Heart right ventricle (tissue), 16 donors: ENCODE results near the gene FAM43B. TPM values are rescaled to one million over a fixed set of nuclear protein-coding genes. Genes with fewer than 3 reads are reported as not detected.

Experiments
- ATAC-seq, 8 donors: fragments of 200-7000 bp; cut with Tn5 transposase; one replicate each; pipeline ENCODE4 v1.9.1; 2020; ENCODE audit warnings: mild to moderate bottlenecking in 8 of 8, moderate library complexity in 8 of 8, moderate number of reproducible peaks in 1 of 8
- DNase-seq, 2 donors: peaks; one replicate each; pipeline ENCODE4 v3.0.0-alpha.2; 2020
- H3K27ac ChIP-seq, 10 donors: fragments of 200-600 bp; sonication (generic) in 2 of 10; one replicate each; pipeline versions ENCODE4 v1.5.0 to v1.8.0; 2020 to 2022; ENCODE audit warnings: mild to moderate bottlenecking in 3 of 10
- H3K27me3 ChIP-seq, 7 donors: fragments of 200-600 bp; one replicate each; pipeline ENCODE4 v1.8.0; 2021 to 2022; ENCODE audit warnings: mild to moderate bottlenecking in 2 of 7
- H3K36me3 ChIP-seq, 9 donors: fragments of 200-600 bp; sonication (generic) in 1 of 9; one replicate each; pipeline versions ENCODE4 v1.5.0 to v1.8.0; 2020 to 2022; ENCODE audit warnings: mild to moderate bottlenecking in 2 of 9
- H3K4me1 ChIP-seq, 9 donors: fragments of 200-600 bp; sonication (generic) in 1 of 9; one replicate each; pipeline versions ENCODE4 v1.5.0 to v1.8.0; 2020 to 2022; ENCODE audit warnings: mild to moderate bottlenecking in 4 of 9
- H3K4me3 ChIP-seq, 10 donors: fragments of 200-600 bp; sonication (generic) in 2 of 10; one replicate each; pipeline versions ENCODE4 v1.5.0 to v1.8.0; 2020 to 2022; ENCODE audit warnings: mild to moderate bottlenecking in 7 of 10, moderate library complexity in 2 of 10
- H3K9me3 ChIP-seq, 11 donors: fragments of 200-600 bp in 10 of 11; sonication (generic) in 2 of 11; one replicate each; pipeline versions ENCODE4 v1.5.0 to v1.8.0; 2013 to 2022; ENCODE audit warnings: mild to moderate bottlenecking in 2 of 11, control low read depth in 1 of 11, moderate library complexity in 1 of 11
- CTCF ChIP-seq, 9 donors: fragments of 200-600 bp; sonication (generic) in 2 of 9; IDR thresholded peaks; one replicate each; pipeline versions ENCODE4 v1.5.0 to v1.8.0; 2021 to 2022; ENCODE audit warnings: antibody characterized with exemption in 9 of 9, mild to moderate bottlenecking in 5 of 9, moderate library complexity in 1 of 9
- WGBS, 2 donors: extraction: QIAGEN DNeasy Blood & Tissue Kit; methylation state at CpG; one replicate each; pipeline ENCODE4 v1.1.7; 2013; ENCODE audit warnings: inconsistent platforms in 1 of 2; 5-methylcytosine and 5-hydroxymethylcytosine counted together
- intact Hi-C, 10 donors: fragments of 100-400 bp; cut with DNase I; formaldehyde crosslinking; loops; one replicate each; pipeline versions ENCODE4 v1.11.1 to v1.14.2; 2022
- polyA plus RNA-seq, 2 donors: library from polyadenylated mRNA; stranded (reverse); fragments of 200-250 nt; gene quantifications; one replicate each; pipeline ENCODE4 v1.2.3, GENCODE V29; 2013
- total RNA-seq, 10 donors: library from RNA; stranded (reverse); fragmentation: NEBNext Ultra II Directional in 3 of 10; extraction: Animal tissue kit (Norgen Biotek cat#: 25700) in 3 of 10; gene quantifications; one replicate each; pipeline versions ENCODE4 v1.2.1 to v1.2.4, GENCODE V29; 2021 to 2023
- donor health status: Arrhythmogenic right ventricular cardiomyopathy.
- donor health status: ischemic (EF 13 %, LVEDD 7.1; RV severe dilation, severe dysfunction).
- donor health status: healthy with polysubstance abuse.
- donor health status: DM: no; HTN: yes; CAD: no.
- donor health status: DM: no; HTN: no; CAD: no.
- donor health status: ischemic (EF 25% LVEDD 6.9; RV normal size, moderate dysfunction).
- donor health status: ischemic (EF 25% LVEDD 5.7; RV mildly dilated, moderate dysfunction).
- donor health status: healthy.
- donor health status: DM: yes; HTN: yes; CAD: no.
- donor health status: Ischemic cardiomyopathy.
- donor health status: ischemic (EF 35%, LVEDD 5.7; RV mildly dilated, moderate dysfunction).
- donor health status: nonischemic (EF 11% LVEDD 7.7; RV severe dilation, severe dysfunction).
- donor health status: DM: yes; HTN: yes; CAD: no.
- donor health status: PGD.
- donor health status: ischemic (EF 29% LVEDD 5.4; RV normal size, mild dysfunction).
- donor health status: nonischemic (EF 23%, LVEDD 6.1; RV moderate dilation, normal function).

The FAM43B gene
- total and polyA plus RNA-seq, 12 donors, result 1.0 to 16.3 (median 2.3) TPM

DNA sequence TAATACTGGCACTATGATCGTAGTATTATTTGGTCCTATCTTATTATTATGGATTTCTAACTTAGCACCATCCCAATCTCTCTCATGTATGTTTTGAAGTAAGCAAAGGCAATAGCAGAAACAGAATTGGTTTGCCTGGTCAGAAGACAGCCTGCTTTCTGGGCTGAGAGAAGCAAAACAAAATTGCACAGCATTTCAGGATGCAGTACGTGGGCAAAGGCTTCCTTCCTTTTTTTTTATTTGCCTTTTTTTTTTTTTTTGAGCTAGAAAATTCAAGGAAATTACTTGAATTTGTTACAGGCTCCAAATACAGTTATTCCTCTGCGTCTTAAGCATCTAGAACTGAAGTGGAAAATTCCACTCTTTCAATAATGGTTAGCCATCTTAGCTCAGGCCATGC lies 45.3 kb downstream of the FAM43B start:
- peaks cover 0 to 31% (median 4%) of the 10 kb centered on the region in 9 donors for H3K4me1 ChIP-seq
- intact Hi-C loops, result no loop called here

GRCh38 chr1:20600156-20600555 lies 47.8 kb downstream of the FAM43B start:
- no peak overlapping the region for H3K4me3 ChIP-seq
- no peaks in the 10 kb centered on the region for H3K36me3 ChIP-seq
- H3K27ac ChIP-seq, result peak overlapping the region in 1 of 10 donors; percentile 31
- peaks cover 0 to 46% (median 4%) of the 10 kb centered on the region in 9 donors for H3K4me1 ChIP-seq
- intact Hi-C loops, result no loop called here
- WGBS, 2 donors, result 83 to 87% methylated on average over 5 of the region's 5 CpGs
- no peaks in the 10 kb centered on the region for H3K27me3 ChIP-seq
- ATAC-seq, result no peak
- no peak for TF ChIP-seq CTCF (IDR thresholded peaks at IDR 0.05)
- no peak for DNase-seq
- peaks cover 0 to 4% (median 0%) of the 10 kb centered on the region in 11 donors for H3K9me3 ChIP-seq

More for the DNA sequence above, 45.3 kb downstream of the FAM43B start:
- no peak for DNase-seq
- peak overlapping the region in 1 of 10 donors; percentile 9 for H3K4me3 ChIP-seq
- no peak for TF ChIP-seq CTCF (IDR thresholded peaks at IDR 0.05)
- 62 to 69% methylated on average over 3 of the region's 3 CpGs for WGBS, 2 donors
- no peaks in the 10 kb centered on the region for H3K9me3 ChIP-seq
- H3K36me3 ChIP-seq, result no peaks in the 10 kb centered on the region
- H3K27me3 ChIP-seq, result peaks cover 0 to 8% (median 0%) of the 10 kb centered on the region in 7 donors
- ATAC-seq, result peak in 3 of 8 donors; percentile 42 to 50 (median 46)
- H3K27ac ChIP-seq, result peak overlapping the region in 7 of 10 donors; percentile 16 to 85 (median 52)

DNA sequence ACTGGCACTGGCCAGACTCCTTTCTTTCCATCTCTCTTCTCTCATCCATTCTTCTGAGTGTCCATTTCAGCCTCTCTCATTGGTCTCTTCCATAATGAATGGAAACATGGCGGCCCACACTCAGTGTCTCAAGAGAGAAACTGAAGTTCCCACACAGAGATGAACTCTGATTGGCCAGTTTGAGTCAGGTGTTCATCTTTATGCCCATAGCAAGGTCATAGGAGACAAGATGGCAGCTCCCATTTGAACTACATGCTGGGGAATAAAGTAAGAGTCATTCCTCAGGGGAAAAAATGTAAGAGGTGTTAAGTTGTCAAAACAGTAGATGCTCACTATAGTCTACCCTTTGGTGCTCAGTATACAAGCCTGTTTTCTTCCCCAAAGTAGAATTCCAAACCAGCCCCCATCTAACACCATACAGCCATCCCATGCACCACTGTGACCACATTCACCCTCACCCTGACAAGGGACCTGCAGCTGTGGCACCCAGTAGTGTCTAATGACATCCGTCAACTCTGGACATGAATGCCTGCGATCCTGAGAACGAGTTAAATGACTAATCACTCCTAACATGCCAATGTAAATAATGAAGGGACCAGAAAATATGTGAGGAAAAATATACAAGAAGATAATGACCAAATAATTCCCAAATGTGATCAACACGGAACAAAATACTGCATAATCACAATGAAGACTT lies 48.9 kb downstream of the FAM43B start:
- Histone ChIP-seq H3K27ac (no peak overlapping the region), H3K36me3 (no peaks in the 10 kb centered on the region), H3K27me3 (no peaks in the 10 kb centered on the region), H3K4me3 (no peak overlapping the region), H3K4me1 (peaks cover 0 to 43% (median 4%) of the 10 kb centered on the region in 9 donors), H3K9me3 (peaks cover 0 to 4% (median 0%) of the 10 kb centered on the region in 11 donors)
- TF ChIP-seq CTCF (IDR thresholded peaks at IDR 0.05), result no peak
- 46 to 53% methylated on average over 5 of the region's 5 CpGs for WGBS, 2 donors
- intact Hi-C loops, result no loop called here
- ATAC-seq, result no peak
- DNase-seq, result no peak

DNA sequence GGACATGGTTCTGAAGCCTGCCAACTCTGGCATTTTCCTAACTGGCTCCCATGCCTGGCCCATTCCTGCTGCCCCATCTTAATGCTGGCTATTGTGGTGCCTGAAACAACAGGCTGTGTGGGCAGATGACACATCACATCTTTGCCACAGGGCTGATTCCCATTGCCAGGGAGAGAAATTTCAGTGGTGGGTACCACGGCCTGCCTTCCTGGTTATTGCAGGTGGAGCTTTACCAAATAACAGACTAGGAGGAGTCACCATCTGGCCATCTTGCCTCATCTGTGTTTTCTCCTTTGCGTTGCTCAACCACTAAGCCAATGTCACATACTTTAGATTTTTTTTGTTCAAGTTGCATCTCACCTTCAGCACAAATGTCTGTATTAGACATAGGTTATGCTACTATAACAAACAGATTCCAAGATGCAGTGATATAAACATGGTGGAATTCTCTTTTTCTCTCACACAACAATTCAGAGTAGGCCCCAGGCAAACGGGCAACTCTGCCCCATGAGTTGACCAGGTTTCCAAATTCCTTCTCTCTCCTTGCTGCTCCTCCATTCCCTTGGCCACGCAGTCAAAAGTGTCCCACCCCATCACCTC lies 50.6 kb downstream of the FAM43B start:
- no peaks in the 10 kb centered on the region for H3K36me3 ChIP-seq
- no peak for TF ChIP-seq CTCF (IDR thresholded peaks at IDR 0.05)
- peak overlapping the region in 1 of 10 donors; percentile 72 for H3K27ac ChIP-seq
- no peaks in the 10 kb centered on the region for H3K27me3 ChIP-seq
- H3K4me3 ChIP-seq, result no peak overlapping the region
- ATAC-seq (no peak), DNase-seq (no peak)
- H3K4me1 ChIP-seq, result peaks cover 0 to 26% (median 0%) of the 10 kb centered on the region in 9 donors
- peaks cover 0 to 4% (median 0%) of the 10 kb centered on the region in 11 donors for H3K9me3 ChIP-seq
- WGBS, 2 donors, result 90% methylated on average over 4 of the region's 4 CpGs
- intact Hi-C loops, result no loop called here
